Right kidney (tissue), 9 donors: ENCODE measurements around the gene SUGP1.
"Not testable (repeated sequence)": the region's sequence is repeated elsewhere in the genome, so short reads cannot be mapped to it uniquely, and the experiment has no call there.

Source experiments
- DNase-seq: peaks from one replicate; pipeline ENCODE4 v3.0.0-alpha.2; 2016
- long read RNA-seq, 8 donors: transcript quantifications; one replicate each; lab custom pipeline, GENCODE V29; 2026

SUGP1 gene, protein sequence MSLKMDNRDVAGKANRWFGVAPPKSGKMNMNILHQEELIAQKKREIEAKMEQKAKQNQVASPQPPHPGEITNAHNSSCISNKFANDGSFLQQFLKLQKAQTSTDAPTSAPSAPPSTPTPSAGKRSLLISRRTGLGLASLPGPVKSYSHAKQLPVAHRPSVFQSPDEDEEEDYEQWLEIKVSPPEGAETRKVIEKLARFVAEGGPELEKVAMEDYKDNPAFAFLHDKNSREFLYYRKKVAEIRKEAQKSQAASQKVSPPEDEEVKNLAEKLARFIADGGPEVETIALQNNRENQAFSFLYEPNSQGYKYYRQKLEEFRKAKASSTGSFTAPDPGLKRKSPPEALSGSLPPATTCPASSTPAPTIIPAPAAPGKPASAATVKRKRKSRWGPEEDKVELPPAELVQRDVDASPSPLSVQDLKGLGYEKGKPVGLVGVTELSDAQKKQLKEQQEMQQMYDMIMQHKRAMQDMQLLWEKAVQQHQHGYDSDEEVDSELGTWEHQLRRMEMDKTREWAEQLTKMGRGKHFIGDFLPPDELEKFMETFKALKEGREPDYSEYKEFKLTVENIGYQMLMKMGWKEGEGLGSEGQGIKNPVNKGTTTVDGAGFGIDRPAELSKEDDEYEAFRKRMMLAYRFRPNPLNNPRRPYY
- long read RNA-seq, donor 1, transcript SUGP1-201 (14 exons, 2,423 nt) = major isoform, 7 of 36 reads
- long read RNA-seq, donor 1, transcript SUGP1-208 (4 exons, 715 nt) = major isoform, 7 of 36 reads
- long read RNA-seq, donor 1, partial matches to known transcripts = 16 of 36 reads
- long read RNA-seq, donor 1, other reads (novel, unspliced or antisense) = 5 of 36 reads
- long read RNA-seq, donor 2, partial matches to known transcripts = 0 of 5 reads
- long read RNA-seq, donor 2, other reads (novel, unspliced or antisense) = 0 of 5 reads
- long read RNA-seq, donor 3, transcript SUGP1-208 (4 exons, 715 nt) = major isoform, 7 of 18 reads
- long read RNA-seq, donor 3, partial matches to known transcripts = 8 of 18 reads
- long read RNA-seq, donor 3, other reads (novel, unspliced or antisense) = 0 of 18 reads
- long read RNA-seq, donor 4, transcript SUGP1-208 (4 exons, 715 nt) = major isoform, 6 of 22 reads
- long read RNA-seq, donor 4, partial matches to known transcripts = 12 of 22 reads
- long read RNA-seq, donor 4, other reads (novel, unspliced or antisense) = 0 of 22 reads
- long read RNA-seq, donor 5, transcript SUGP1-208 (4 exons, 715 nt) = major isoform, 7 of 103 reads
- long read RNA-seq, donor 5, transcript SUGP1-201 (14 exons, 2,423 nt) = minor isoform, 5 of 103 reads
- long read RNA-seq, donor 5, partial matches to known transcripts = 84 of 103 reads
- long read RNA-seq, donor 5, other reads (novel, unspliced or antisense) = 5 of 103 reads
- long read RNA-seq, donor 6, transcript SUGP1-208 (4 exons, 715 nt) = major isoform, 5 of 25 reads
- long read RNA-seq, donor 6, partial matches to known transcripts = 17 of 25 reads
- long read RNA-seq, donor 6, other reads (novel, unspliced or antisense) = 0 of 25 reads
- long read RNA-seq, donor 7 = 0 reads
- long read RNA-seq, donor 8, partial matches to known transcripts = 5 of 19 reads
- long read RNA-seq, donor 8, other reads (novel, unspliced or antisense) = 5 of 19 reads

DNA sequence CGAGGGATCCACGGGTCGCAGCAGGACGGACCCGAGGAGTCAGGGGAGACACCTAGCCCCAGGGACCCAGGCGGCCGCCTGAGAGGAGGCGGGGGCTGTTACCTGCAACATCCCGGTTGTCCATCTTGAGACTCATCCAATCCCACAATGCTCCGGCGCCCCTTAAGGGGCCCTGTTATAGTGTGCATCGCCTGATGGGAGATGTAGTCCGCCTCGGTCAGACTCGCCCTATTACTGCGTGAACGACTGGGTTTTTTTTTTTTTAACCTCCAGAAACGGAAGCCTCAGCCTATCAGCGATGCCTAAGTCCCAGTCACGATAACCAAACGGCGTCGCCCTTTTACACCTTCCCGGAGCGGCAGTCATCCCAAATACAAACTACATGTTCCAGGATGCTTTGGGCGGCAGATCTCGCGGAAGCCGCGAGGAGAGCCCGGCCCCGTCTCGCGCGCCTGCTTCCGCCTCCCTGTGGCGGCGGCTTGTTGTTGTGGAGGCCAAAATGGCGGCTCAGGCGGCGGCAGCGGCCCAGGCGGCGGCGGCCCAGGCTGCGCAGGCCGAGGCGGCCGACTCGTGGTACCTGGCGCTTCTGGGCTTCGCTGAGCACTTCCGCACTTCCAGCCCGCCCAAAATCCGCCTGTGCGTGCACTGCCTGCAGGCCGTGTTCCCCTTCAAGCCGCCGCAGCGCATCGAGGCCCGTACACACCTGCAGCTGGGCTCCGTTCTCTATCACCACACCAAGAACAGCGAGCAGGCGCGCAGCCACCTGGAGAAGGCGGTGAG lies at the start of gene SUGP1, which contains the start of gene MAU2:
TSS of gene SUGP1 (minus strand) at position 149 of the 780 bp plus-strand sequence. CDS start at position 136, 13 bp downstream.
TSS of gene MAU2 (plus strand) at position 469 of the 780 bp plus-strand sequence. CDS start at position 500, 31 bp downstream.
- peak; percentile 96 for DNase-seq

DNA sequence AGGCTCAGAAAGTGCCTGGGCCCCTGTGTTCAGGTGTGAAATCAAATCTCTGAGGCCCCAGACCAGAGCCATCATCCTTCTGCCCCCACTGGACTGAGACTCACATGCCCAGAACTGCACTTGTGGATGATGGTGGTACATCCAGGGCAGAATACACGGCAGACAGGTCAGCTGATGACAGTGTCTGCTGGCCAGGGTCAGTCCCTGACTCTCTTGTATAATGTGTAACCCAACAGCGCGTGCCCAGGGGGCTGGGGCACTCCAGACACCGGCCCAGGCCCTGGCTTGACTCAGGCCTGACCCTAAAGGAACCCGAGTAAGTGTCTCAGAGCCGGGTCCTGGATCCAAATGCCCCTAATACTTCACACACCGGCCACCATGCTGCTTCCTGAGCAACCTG lies 47.8 kb upstream of the SUGP1 start:
- DNase-seq = no peak

DNA sequence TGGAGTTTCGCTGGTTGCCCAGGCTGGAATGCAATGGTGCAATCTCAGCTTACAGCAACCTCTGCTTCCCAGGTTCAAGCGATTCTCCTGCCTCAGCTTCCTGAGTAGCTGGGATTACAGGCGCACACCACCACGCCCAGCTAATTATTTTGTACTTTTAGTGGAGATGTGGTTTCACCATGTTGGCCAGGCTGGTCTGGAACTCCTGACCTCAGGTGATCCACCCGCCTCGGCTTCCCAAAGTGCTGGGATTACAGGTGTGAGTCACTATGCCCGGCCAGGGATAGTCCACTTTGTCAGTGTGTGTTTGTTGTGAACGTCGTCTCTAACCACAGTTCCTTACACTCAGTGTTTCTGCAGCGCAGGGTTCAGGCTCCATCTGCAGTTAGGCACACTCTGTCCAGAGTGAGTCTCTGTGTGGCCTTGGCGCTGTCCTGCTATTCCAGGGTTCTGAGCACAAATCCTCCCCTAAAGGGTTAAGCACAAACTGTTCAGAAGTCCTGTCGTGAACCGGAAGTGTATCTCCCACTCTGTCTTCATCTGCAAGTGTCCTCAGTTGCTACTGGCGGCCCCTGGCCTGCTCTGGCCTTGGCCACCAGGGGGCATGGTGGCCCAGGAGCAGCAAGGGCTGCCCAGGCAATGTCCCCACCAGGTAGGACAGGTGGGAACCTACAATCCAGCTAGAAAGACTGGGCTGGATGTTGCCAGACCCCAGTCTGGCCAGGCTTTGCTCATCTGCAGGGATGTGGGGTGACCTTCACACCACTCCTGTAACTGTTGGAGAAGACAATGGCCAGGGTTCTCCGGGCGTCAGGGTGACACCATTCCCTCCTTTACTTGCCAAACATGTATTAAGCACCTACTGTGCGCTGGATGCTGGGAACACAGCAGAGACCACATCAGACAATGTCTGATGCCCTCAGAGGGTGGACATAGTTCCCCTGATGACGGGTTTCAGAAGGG lies 46.4 kb upstream of the SUGP1 start:
- peak; percentile 65 for DNase-seq

DNA sequence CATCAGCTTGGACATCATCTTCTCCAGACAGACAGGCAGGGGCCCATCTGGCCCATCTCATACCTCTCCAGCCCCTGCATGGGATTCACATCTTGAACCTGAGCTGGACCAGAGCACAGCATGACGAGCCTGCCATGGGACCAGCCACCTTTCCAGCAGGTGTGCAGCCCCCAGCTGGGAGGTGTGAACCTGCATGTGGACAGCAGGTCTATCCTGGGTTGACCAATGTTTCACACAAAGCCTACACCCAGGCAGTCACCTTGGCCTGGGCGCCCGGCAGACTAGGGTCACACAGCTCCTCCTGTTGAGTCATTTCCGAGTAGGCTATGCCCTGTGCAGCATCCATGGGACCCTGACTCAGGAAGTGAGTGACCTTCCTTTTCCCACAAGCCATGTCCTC lies 41.8 kb upstream of the SUGP1 start:
- DNase-seq = no peak

DNA sequence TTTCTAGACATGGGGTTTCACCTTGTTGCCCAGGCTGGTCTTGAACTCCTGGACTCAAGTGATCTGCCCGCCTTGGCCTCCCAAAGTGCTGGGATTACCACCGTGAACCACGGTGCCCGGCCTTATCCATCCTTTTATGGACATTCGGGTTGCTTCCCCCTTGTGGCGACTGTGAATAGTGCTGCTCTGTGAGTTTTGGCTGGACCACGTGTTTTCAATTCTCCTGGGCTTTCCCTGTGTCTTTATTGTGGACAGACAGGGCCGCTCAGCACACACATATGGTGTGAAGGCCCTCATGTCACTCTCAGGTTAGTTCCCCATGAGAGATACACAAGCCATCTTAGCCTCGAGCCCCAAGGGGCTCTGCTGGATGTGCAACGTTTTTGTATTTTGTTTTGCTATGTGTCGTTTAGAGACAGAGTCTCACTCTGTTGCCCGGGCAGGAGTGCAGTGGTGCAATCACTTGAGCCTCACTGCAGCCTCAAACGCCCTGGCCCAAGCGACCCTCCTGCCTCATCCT lies 40.8 kb upstream of the SUGP1 start:
- DNase-seq = peak; percentile 57

DNA sequence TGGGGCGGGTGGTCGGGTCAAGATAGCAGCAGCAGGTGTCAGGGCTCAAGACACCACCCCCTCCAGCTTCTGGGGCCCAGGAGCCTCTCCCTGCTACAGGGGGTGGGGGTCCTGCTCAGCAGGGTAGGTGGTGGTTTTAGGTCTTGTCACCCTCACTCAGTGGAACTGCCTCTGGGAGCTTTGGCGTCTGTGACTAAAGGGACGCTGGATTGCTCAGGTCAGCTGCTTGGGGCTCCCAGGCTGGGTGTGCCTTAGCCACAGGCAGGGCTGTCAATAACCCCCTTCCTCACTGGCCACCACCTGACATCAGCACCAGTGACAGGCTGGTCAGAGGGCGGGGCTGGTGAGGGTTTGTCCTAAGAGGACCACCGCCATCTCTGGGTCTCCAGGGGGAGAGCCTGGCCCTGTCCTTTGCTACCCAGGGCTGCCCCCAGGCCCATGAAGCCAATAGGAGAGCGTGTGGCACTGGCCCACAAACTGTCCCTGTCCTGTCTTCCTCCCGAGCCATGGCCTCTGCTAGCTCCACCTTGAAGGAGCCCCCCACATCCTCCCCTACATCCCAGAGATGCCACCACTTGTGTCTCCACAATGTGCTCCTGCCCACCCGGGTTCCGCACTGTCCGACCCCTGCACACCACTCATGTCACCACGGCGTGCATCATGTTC lies 36.7 kb upstream of the SUGP1 start:
- no peak for DNase-seq

DNA sequence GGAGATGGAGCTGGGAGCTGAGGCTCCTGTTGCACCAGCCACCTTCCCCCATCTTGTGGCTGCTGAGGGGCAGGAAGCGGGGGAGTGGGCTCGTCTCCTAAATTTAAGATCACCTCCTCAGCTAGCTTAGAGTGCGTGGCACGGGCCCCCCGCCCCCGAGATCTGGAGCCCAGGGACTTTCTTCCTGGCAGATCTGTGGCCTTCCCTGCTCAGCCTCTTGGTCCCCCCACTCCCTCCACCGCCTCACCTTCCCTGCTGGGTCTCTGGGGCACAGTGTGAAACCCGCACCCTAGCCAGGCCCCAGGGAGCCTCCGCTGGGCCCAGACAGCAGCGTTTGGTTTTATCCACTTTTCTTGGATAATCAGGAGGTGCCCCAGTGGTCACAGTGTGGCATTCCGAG lies 36.2 kb upstream of the SUGP1 start:
- no peak for DNase-seq

DNA sequence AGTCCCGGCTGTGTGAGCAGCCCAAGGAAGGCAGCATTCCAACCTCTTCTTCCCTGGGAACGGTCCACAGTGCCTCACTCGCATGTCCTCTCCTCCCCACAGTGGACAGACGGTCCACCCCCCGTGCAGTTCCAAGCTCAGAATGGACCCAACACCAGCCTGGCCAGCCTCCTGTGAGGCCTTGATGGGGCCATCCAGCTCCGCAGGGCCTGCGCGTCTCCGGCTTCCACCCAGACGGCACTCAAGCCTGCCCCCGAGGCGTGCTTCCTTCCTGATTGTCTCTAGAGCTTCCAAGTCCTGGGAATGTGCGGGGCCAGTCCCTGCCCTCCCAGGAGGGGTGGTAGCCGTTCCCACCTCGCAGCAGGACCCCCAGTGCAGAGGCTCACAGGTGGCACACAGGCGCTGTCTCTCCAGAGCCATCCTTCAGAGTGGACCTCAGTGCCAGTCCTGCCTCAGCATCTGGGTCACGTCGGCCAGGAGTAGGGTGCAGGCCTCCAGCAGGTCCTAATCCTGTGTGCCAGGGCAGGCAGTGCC lies 35.4 kb upstream of the SUGP1 start:
- DNase-seq = no peak

DNA sequence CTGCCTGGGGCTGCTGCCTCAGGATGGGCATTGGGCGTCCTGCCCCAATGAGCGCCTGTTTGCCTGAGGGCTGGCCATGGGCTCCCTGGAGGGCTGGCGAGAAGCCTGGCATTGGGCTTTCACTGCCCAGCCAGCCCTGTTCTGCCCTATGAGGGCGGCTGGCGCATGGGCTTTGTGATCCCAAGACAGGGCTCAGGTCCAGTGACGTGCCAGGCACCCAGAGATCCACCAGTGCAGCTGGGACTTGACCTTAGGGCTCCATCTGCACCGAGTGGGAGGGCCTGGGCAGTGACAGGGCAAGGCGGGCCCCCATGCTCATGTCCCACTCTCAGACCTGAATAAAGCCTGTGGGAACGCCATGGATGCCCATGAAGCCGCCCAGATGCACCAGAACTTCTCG lies 34.6 kb upstream of the SUGP1 start:
- no peak for DNase-seq

DNA sequence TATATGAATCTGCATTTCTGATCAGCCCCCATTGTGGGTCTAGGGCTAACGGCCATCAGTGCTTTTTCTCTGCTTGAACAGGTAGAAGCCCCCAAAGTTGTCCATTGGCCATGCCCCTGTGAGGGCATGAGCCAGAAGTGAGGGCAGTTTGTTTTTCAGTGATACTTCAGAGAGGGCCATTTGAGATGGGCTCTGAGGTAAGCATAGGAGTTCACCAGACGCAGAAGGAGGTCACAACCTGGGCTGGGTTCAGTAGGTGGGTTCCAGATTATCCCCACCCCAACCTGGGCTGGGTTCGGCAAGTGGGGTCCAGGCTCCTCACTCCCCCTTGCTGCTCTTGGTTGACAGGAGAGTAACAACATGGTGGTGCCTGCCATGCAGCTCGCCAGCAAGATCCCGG lies 33.7 kb upstream of the SUGP1 start:
- DNase-seq = no peak

DNA sequence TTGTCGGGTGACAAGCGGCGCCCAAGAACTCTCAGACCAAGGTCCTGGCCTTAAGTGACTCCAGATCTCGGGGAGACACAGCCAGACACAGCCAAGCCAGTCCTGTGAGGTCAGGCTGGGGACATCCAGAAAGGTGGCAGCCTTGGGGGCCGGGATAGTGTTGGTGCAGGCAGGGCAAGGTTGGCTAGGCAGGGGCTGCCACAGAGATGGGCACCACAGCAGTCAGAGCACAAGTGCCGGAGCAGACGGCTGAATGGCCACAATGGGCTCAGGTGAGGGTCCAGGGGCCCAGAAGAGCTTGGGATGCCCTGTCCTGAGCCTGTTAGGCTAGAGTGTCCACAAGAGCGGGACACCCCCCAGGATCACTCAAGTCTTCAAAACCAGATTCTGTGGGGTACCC lies 32.5 kb upstream of the SUGP1 start:
- DNase-seq = no peak

DNA sequence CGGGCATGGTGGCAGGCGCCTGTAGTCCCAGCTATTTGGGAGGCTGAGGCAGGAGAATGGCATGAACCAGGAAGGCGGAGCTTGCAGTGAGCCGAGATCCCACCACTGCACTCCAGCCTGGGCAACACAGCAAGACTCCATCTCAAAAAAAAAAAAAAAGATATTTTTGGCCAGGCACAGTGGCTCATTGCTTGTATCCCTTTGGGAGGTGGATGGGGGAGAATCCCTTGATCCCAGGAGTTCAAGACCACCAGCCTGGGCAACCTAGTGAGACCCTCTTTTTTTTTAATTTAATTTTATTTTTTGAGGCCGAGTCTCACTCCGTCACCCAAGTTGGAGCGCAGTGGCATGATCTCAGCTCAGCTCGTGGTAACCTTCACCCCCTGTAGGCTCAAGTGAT lies 30.4 kb upstream of the SUGP1 start:
- not testable (repeated sequence) for DNase-seq

DNA sequence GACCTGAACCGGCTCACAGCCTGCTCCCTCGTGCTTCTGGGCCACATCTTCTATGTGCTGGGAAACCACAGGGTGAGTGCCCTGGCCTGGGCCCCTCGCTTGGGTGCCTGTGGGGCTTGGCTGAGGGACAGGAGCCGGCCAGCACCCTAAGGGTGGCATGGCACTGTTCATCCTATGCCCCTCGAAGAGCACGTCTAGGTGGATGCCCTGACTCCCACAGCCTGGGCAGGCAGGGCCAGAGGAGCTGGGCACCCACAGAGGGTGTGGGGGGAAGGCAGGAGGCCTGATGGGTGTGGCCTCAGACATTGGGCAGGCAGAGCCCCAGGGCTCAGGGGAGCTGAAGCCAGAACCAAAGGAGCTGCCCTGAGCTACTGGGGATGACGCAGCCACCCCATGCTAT lies 29.1 kb upstream of the SUGP1 start:
- no peak for DNase-seq

DNA sequence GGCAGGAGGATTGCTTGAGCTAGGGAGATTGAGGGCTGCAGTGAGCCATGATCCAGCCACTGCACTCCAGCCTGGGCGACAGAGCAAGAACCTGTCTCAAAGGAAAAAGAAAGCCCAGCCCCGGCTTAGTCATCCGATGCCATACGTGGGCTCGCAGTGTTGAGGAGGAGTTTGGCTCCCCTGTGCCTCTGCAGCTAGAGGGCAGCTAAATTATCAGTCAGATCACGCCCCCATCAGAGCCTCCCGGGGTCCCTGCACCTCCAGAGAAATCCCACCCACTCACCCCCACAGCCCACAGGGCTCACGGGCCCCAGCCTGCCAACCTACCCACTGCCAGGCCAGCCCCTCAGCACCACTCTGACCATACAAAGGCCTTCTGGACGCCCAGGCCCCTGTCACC lies 28.0 kb upstream of the SUGP1 start:
- DNase-seq = no peak

DNA sequence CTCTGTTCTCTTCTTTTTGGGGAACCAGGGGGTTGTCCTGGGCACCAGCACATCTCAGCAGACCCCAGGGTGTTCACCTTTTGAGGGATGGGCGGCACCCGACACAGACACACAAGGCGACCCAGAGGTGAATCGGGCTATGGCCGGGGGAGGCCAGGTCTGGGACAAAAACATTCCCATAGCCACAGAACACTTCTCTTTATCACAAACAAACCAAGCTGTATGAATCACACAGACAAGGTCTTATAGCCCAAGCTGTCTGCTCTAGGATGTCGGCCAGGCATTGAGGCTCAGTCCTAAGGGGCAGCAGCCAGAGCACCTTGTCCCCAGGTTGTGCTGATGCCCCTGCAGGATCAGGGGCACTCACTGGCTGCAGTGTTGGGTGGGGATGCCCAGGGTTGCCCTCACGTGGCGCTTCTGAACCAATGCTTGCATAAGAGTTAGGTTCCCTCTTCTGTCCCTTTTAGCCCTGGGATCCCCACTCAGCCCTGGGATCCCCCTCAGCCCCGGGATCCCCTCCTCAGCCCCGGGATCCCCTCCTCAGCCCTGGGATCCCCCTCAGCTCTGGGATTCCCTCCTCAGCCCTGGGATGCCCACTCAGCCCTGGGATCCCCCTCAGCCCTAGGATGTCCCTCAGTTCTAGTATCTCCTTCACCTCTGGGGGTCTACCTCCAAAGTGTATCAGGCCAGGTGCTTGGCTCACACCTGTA lies 27.2 kb upstream of the SUGP1 start:
- no peak for DNase-seq

DNA sequence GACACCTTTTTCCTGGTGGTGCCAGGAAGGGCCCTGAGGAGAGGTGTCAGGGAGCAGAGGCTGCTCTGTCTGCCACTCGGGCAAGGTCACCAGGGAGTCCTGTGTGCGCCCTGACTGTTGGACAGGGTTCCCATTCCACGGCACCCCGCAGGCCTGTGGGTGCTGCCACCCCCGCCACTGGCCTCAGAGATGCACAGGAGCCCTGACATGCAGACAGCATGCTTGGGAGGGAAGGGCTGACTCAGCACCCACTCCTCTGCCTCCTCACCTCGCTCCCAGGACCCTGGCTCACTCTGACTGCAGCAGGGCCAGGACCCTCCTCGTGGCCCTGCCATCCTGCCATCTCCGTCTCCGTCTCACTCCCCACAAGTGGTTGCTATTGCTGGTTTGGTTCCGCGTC lies 25.7 kb upstream of the SUGP1 start:
- no peak for DNase-seq

DNA sequence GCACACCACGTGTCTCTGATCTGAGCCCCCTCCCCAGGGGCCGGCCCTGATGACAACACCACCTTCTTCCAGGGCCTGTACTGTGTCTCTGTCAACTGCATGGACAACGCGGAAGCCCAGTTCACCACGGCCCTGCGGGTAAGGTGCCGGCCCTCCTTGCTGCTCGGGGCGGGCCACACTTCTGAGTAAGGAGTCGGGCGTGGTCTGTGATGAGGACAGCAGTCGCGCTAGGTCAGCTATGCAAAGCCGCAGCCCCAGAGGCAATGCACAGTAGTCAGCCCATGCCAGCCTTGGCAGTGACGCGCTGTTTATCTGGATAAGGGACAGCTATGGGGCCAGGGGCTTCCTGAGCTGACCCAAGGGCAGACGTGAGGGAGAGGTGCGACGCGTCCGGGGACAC lies 24.9 kb upstream of the SUGP1 start:
- no peak for DNase-seq

DNA sequence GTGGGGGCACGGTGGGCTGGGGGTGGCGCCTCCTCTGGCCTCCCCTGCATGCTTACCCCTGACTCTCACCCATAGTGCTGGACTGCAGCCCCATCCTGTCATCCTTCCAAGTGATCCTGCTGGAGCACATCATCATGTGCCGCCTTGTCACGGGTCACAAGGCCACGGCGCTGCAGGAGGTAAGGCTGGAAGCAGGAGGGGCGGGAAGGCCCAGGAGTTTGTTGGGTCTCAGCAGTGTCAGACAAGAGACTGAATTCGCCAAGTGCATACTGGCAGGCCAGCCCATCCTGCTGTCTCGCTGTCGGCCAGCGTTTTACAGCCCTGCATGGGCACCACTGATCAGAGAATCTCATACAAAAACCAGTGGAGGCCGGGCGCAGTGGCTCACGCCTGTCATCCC lies 23.5 kb upstream of the SUGP1 start:
- no peak for DNase-seq
